Right renal cortex interstitium (tissue), 3 donors: ENCODE data around the gene CDC34. TPM values are rescaled to one million over a fixed set of nuclear protein-coding genes. Genes with fewer than 3 reads are reported as not detected.
"Not testable (repeated sequence)": the region's sequence is repeated elsewhere in the genome, so short reads cannot be mapped to it uniquely, and the experiment has no call there.

Experiments used
- DNase-seq, 3 donors: peaks; one replicate each; pipeline ENCODE4 v3.0.0-alpha.2; 2013; ENCODE audit warnings: low read depth in 3 of 3, low spot score in 2 of 3
- polyA plus RNA-seq, 3 donors: library from polyadenylated mRNA; unstranded; fragments of 120-200 nt; gene quantifications; one replicate each; pipeline ENCODE4 v1.2.1, GENCODE V29; 2013; ENCODE audit not compliant: insufficient read length in 3 of 3

The CDC34 gene
- polyA plus RNA-seq, 3 donors = 53.8 to 68.8 (median 55.4) TPM

DNA sequence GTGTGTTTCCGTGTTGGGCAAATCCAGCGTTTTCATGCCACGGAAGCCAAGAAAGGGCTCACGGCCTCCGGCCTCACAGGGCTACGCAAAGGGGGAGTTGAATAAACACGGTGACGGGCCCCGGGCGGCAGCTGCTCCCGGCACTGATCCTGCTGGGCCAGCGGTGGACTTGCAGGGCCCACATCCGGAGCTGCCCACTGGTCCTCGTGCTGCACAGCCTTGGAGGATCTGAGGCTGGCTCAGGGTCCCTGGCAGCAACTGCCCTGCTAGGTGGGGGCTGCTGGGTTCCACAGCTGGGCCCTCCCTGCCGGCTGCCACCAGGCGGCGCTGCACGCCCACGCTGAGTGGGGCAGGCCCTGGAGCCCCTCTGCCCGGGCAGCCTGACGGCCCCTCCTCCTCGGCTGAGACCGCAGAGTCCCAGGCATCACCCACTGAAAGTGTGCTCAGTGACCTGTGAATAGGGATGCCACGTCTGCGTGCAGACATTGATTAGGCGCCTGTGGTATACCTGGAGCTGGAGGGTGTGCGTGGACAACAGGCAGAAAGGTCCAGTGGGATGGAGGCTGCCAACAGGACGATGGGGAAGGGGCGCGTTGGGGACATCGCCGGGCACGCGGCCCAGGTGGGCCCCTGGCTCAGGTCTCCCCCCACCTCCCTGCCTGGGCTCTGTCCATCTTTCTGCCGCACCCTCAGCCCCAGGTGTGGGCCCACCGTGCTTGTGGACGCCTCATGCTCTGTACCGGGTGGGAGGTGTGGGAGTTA is 52.9 kb downstream of the CDC34 start:
- no peak for DNase-seq

GRCh38 chr19:585146-585545 is 53.6 kb downstream of the CDC34 start:
- DNase-seq = not testable (repeated sequence)

- DNase-seq = no peak
Observed at GRCh38 chr19:585551-586110, 54.1 kb downstream of the CDC34 start.

DNA sequence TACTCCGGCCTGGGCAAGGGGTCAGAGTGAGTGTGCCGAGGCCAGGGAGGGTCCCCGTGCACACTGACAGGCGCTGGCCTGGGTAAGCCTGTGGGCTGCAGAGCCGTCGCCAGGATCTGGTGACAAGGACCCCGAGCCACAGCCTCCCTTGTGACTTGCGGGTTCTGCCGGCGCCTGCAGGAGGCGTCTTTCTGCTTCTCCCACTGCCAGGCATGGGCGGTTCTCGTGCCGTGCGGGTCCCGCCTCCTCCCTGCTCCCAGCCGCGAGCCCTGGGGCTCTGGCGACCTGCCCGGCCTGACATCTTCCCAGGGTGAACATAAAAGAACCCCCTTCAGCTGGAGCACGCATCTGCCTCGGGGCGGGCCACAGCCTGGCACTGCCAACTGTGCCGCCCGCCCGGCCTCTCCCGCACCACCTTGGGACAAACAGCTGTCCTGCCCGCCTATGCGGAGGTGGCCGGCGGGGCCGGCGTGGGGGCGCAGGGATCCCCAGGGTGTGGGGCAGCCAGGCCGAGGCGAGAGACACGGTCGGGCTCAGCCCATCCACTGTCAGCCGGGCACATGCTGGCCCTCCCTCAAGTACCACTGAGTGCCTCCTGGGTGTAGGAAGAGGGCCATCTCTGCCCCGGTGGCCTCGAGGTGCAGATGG is 56.7 kb downstream of the CDC34 start:
- DNase-seq = no peak

DNA sequence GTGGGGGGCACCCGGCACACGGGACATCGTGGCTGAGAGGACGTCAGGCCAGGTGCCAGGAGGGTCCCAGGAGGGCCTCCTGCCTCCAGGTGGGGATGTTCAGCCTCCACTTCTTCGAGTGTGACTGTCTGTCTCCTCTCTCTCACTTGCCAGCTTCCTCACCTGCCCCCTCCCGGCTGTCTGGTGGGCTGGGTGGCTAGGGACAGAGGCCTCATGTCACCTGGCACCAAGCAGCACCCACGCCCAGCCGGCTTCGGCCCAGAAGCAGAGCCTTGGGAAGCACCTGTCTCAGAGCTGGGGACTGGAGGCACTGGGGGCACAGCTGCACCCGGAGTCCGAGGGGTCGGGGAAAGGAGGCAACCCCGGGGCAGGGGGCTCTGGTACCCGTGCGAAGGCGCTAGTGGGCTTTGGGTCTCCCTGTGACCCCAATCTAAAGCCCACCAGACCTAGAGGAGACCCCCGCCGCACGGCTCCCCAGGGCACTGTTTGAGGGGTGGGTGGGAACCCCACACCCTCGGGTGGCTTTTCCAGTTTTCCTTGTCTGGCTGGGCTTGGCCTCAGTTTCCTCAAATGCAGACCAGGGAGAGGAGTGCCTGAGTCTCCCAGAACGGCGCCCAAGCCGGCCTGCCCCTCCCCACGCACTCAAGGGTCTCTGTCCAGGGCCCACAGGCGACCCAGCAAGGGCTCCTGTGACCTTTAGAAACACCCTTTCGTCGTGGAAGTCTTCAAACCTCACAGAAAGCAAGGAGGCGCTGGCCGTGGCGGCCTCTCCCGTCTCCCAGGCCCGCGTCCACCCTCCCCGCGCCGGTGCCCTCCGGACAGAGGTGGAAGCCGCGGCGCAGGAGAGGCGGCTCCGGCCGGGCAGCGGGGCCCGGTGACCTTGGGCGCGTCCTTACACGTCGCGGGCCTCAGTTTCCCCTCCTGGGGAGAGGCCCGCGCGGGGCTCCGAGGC is 57.5 kb downstream of the CDC34 start:
- DNase-seq = no peak

DNA sequence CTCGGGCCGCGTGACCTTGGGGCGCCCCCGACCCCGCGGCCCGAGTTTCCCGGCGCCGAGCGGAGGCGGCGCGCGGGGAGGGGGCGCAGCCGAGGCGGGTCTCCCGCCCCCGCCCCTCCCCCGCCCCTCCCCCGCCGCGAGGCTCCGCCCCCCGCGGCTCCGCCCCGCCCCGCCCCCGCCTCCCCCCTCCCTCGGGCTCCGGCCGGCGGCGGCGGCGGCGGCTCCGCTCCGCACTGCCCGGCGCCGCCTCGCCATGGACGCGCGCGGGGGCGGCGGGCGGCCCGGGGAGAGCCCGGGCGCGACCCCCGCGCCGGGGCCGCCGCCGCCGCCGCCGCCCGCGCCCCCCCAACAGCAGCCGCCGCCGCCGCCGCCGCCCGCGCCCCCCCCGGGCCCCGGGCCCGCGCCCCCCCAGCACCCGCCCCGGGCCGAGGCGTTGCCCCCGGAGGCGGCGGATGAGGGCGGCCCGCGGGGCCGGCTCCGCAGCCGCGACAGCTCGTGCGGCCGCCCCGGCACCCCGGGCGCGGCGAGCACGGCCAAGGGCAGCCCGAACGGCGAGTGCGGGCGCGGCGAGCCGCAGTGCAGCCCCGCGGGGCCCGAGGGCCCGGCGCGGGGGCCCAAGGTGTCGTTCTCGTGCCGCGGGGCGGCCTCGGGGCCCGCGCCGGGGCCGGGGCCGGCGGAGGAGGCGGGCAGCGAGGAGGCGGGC is 58.3 kb downstream of the CDC34 start, which contains the start of gene HCN2:
TSS of gene HCN2 (plus strand) at position 189 of the 703 bp plus-strand sequence. CDS start at position 254, 65 bp downstream.
- no peak for DNase-seq

GRCh38 chr19:590396-590745 is 58.8 kb downstream of the CDC34 start:
- no peak for DNase-seq

- DNase-seq = no peak
Observed at GRCh38 chr19:590750-591098, 59.2 kb downstream of the CDC34 start.

DNA sequence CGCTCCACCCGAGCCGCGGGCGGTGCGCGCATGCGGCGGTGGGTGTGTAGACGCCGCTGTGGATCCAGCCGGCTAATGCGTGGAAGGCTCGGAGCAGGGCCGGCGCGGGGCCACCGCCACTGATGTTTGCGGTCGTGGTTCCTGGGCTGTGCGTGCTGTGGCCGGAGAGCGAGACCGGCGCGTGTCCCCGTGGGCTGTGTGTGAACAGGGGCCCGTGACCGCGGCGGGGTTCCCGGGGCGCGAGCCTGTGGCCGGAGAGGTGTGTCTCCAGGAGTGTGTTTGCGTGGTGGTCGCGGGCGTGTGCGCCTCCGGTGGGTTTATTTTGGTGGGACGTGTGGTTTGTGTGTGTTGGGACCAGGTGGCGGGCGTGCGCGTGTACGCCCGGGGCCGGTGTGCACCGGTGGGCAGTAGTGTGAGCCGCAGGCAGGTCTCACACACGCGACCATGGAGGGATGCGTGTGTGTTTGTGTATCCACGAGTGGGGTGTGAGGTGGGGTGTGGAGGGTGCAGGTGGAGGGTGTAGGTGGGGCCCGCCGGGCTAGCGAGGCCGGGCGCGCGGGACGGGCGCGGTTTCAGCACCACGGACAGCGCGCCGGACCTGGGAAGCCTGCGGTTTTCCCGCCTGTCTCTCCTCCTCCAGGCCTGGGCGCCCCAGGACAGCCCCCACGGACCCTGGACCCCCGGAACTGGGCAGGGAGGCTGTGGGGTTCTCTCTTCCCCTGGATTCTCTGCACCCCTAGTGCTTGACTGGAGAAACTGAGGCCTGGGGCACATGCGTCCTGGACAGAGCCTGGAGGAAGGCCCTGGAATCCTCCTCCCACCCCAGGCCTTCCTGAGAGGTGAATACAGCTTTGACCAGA is 59.8 kb downstream of the CDC34 start:
- no peak for DNase-seq

Other genes with a start within 250 kb of the CDC34 start
- 1 to 10 TPM; 2.3 to 3.0 (median 2.7) TPM for gene PLPP2, start 240.4 kb upstream of the CDC34 start, polyA plus RNA-seq
- gene MIER2, start 187.0 kb upstream of the CDC34 start, polyA plus RNA-seq = 10 to 100 TPM; 19.5 to 24.0 (median 22.0) TPM
- gene C2CD4C, start 122.6 kb upstream of the CDC34 start, polyA plus RNA-seq = 1 to 10 TPM; 1.1 to 1.4 (median 1.2) TPM
- gene SHC2, start 70.7 kb upstream of the CDC34 start, polyA plus RNA-seq = 10 to 100 TPM; 21.5 to 25.9 (median 21.5) TPM
- 1 to 10 TPM; 2.3 to 3.9 (median 2.3) TPM for gene MADCAM1, start 35.3 kb upstream of the CDC34 start, polyA plus RNA-seq
- 1 to 10 TPM; 4.3 to 6.7 (median 5.8) TPM for gene TPGS1, start 24.3 kb upstream of the CDC34 start, polyA plus RNA-seq
- under 1 TPM in 1 of 3 donors, not detected in 2; 0.12 TPM for gene GZMM, start 12.3 kb downstream of the CDC34 start, polyA plus RNA-seq
- 100 to 1,000 TPM; 377 to 439 (median 378) TPM for gene BSG, start 40.8 kb downstream of the CDC34 start, polyA plus RNA-seq
- under 1 TPM; 0.17 to 0.25 (median 0.24) TPM for gene HCN2, start 58.1 kb downstream of the CDC34 start, polyA plus RNA-seq
- 10 to 100 TPM; 55.5 to 58.1 (median 56.1) TPM for gene POLRMT, start 101.8 kb downstream of the CDC34 start, polyA plus RNA-seq
- under 1 TPM; 0.32 to 0.42 (median 0.35) TPM for gene FGF22, start 108.1 kb downstream of the CDC34 start, polyA plus RNA-seq
- gene RNF126, start 131.5 kb downstream of the CDC34 start, polyA plus RNA-seq = 10 to 100 TPM; 18.8 to 22.9 (median 21.4) TPM
- 10 to 100 TPM; 15.1 to 16.2 (median 16.2) TPM for gene FSTL3, start 144.6 kb downstream of the CDC34 start, polyA plus RNA-seq
- gene PRSS57, start 163.7 kb downstream of the CDC34 start, polyA plus RNA-seq = under 1 TPM; 0.13 to 0.19 (median 0.15) TPM
- 10 to 100 TPM; 62.7 to 78.6 (median 77.9) TPM for gene PALM, start 177.2 kb downstream of the CDC34 start, polyA plus RNA-seq
- gene MISP, start 219.4 kb downstream of the CDC34 start, polyA plus RNA-seq = 1 to 10 TPM; 6.4 to 7.6 (median 6.5) TPM